Stimulated activated CD4-positive, alpha-beta T cell treated with anti-CD3 and anti-CD28 coated beads, TNF-alpha, amount 100 ng/mL, for 1 hour (primary cell): ENCODE results near the gene NOX5.

ENCODE experiments used
- DNase-seq, 3 donors: peaks; one replicate each; pipeline ENCODE4 v3.0.0-alpha.2; 2020; ENCODE audit warnings: low read depth in 3 of 3, low spot score in 1 of 3

NOX5 gene

GRCh38 chr15:68990231-68990991, 24.1 kb upstream of the NOX5 start:
- DNase-seq, result no peak

GRCh38 chr15:68990992-68991500, 23.4 kb upstream of the NOX5 start:
- DNase-seq, result no peak

DNA sequence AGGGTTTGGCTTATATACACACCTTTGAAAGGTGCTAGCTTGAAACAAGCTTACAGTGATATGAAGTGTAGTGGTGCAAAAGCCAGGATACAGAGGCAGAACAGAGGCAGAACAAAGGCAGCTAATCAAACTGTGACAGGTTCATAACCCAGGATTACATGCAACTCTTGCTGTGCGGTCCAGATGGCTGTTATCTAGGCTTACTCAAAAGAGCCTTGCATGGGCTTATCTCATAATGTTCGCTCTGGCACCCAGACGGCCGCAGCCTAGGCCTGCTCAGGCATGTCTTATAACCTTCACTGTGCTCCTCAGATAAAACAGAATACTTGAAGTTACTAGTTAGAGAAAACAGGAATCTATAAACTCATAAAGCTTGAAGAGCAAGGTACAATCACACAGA, 22.8 kb upstream of the NOX5 start:
- no peak for DNase-seq

DNA sequence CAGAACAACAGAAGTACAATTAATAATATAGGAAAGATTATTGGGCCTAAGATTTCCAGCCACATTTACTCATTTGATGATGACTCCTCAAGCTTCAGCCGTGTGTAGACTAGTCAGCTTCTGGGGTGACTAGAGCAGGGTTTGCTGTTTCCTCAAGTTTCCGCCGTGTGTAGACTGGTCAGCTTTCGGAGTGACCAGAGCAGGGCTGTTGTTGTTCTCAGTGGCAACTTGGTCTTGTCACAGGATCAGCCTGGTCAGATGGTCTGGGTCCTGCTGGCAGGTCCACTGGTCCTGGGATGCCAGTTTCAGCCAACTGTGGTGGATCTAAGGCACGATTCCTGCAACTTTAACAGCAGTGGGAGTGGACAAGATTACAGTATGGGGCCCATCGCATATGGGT, 21.8 kb upstream of the NOX5 start:
- no peak for DNase-seq

DNA sequence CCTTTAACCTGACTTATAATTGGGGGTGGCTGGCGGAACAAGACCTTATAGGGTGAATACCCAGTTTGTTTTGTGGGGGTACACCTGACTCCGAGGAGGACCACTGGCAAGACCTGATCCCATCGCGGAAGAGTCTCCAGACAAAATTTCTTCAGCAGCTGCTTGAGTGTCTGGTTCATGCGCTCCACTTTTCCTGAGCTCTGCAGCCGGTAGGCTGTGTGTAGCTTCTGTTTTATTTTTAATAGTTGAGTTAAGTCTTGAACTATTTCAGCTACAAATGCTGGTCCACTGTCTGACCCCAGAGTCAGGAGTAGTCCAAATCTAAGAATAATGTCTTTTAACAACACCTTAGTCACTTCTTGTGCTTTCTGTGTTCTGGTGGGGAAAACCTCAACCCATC, 21.2 kb upstream of the NOX5 start:
- DNase-seq, result no peak

DNA sequence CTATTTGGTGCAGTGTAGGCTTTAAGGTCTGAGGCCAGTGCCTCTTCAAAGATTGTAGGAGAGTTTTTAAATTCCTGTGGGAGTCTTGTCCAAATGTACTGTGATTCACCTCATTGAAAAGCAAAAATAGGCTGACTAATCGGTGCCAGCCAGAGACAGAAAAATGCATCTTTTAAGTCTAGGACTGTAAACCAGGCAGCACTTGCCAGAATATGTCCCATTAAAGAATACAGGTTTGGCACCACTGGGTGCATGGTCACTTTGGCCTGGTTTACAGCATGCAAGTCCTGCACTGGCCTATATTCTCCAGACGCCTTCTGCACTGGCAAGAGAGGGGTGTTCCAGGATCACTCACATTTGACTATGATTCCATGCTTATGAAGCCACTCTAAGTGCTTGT, 20.3 kb upstream of the NOX5 start:
- DNase-seq, result no peak

DNA sequence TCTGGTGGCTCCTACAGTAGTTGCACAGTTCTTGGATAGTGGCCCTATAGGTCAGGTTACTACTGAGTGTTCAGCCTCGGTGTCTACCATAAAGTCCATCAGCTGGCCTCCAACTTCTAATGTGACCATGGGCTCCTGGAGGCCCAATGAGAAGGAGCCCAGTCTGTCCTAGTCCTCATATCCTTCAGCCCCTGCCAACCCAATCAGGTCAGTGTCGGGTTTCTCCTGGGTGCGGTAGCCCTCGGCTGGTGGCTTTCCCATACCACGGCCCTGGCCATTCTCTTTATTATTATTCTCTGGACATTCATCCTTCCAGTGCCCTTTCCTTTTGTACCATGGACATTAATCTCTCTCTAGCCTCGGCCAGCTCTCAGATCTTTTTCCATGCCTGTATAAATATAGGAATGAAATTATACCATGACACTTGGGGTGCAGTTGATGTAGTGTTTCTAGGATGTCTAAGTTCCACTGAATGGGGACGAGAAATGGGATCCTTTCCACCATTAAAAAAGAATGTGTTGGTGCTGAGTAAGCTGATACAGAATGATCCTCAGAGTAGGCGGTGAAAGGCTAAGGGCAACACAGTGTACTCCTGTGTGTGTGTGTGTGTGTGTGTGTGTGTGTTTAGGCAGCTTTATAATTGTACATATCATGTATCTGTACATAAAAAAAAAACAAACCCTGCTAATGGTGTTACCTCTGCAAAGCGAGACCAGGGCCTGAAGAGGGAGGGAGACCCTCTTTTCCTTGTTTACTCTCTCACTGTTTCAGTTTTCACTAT, 19.3 kb upstream of the NOX5 start:
- DNase-seq, result no peak

DNA sequence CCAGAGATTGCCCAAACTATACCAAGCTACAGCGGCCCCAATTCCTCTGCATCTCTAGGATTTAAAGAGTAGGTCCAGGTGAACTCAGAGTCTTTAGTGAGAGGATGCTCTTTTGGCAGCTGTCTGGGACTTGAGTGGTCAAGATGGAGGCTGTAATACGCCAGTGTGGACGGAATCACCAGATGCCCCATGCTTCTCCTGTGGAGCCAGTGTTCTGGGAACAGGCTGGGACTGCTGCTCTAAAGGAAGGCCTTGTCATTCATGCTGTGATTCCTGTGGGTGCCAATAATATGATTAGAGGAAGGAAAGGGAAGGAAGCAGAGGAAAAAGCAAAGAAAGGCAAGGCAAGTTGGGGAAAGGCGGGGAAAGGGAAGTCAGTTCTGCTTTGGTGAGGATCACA, 17.4 kb upstream of the NOX5 start:
- DNase-seq, result no peak

DNA sequence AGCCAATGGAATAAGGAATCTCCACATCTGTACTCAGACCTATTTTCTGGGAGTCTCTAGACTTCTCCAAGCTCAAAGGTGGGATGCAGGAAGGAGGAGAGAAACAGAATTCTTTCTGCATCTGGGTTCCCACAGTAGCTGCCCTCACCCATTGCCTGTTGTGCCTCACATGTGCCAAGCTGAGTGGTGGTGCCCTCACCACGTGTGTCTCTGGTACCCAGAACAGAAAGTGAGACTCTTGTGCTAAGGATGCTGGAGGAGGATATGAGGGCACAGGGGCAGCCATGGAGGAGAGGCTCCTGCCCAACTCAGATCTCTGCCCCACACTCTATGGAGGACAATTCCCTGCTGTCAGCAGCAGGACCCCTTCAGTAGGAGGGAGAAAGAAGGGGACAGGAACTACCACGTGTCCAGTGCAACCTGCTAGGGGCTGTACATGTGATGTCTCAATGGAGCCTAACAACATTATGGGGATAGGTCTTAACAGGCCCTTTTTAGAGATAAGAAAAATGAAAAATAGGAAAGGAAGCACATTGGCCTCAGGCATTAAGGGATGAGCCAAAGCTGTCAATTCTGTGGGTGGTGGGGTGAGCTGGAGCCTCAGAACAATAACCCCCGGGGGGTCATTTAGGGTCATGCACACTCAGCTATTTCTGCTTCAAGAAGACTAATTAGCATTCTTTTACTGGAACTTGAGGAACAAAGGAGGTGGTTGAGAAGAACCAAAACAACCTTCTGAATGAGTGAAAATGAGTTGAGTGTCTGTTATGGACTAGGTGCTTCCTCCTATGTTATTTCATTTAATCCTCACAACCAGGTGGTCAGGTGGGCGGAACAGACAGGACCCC, 16.3 kb upstream of the NOX5 start:
- DNase-seq, result no peak

GRCh38 chr15:68999091-68999490, 15.4 kb upstream of the NOX5 start:
- no peak for DNase-seq

- DNase-seq, result no peak
Observed at GRCh38 chr15:69000091-69000490, 14.4 kb upstream of the NOX5 start.

DNA sequence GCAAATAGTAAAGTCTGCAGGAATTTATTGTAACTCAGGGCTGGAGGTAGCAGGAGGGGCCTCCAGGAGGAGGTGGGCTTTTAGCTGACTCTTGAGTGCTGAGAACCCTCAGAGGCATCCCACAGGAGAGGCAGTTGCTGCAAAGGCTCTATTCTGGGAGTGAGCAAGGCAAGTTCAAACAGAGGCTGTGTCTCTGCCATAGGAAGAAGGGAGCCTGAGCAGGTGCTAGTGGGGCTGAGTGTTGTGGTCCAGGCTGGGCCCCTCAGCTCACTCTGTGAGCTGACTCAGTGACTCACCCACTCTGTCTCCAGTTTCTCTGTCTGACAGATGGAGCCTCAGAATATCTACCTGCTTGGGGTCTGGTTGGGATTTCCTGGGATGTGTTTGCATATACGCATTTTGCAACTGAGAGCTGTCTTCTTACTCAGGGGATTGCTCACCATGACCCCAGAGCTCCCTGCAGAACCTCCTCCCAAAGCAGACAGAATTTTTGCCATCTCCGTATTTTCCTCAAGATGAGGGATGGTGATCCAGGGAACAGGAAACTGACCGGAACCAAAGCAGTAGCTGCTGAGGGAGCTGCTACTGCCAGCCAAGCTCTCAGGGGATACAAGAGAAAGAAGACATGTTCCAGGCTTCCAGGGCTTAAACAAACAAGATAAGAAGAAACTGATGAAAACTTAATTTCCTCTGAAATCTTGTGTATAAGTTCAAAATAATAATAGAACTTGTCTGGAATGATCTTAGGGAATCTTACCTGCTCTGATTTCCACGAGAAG, 13.6 kb upstream of the NOX5 start:
- no peak for DNase-seq

- no peak for DNase-seq
Observed at GRCh38 chr15:69002783-69003182, 11.7 kb upstream of the NOX5 start.

- DNase-seq, result no peak
Observed at GRCh38 chr15:69004011-69004410, 10.5 kb upstream of the NOX5 start.

GRCh38 chr15:69008056-69008455, 6.4 kb upstream of the NOX5 start:
- DNase-seq, result no peak

GRCh38 chr15:69009341-69009740, 5.2 kb upstream of the NOX5 start:
- no peak for DNase-seq

GRCh38 chr15:69011641-69012040, 2.9 kb upstream of the NOX5 start:
- no peak for DNase-seq

- no peak for DNase-seq
Observed at GRCh38 chr15:69012761-69013364, 1.6 kb upstream of the NOX5 start.

DNA sequence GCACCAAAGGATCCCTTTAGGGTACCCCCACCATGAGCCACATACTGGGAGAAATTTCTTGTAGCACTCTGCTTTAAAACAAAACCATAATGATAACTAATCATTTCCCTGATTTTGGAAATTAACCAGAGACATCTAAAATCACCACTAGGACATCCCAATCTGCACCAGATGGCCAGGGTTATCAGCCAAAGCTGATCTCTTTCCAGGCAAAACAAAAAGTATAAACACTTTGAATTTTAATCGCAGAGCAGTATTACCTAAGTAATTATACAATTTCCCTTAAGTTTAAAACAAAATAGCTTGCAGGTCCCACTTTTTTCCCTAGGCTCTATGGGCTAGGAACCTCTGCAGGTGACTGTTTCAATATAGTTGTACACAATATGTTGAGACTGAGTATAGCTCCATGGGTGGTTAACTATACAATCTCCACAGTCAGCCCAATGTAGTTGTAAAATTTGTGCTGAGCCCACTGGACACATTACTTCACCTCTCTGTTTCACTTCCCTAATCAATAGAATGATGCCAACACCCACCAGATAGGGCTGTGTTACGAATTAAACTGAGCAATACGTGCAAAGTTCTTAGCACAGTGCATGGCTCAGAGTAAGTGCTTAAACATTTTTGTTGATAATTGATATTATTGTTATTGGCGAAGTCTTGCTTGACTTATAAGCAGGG, 629 bp upstream of the NOX5 start:
- no peak for DNase-seq

- DNase-seq, result no peak
Observed at GRCh38 chr15:69015591-69015990, 1.1 kb downstream of the NOX5 start.
